IMR-90 (cell line): ENCODE results near the gene CTNS. TPM values are rescaled to one million over a fixed set of nuclear protein-coding genes. Genes with fewer than 3 reads are reported as not detected.

Experiments
- ATAC-seq: fragments of 200-7000 bp; cut with Tn5 transposase; 2 replicates; pipeline ENCODE4 v1.9.1; 2020; ENCODE audit warnings: low read depth, mild to moderate bottlenecking, moderate library complexity
- BruUV-seq: library from RNA; stranded (reverse); fragments of 400-500 nt; replicated peaks from 2 replicates; lab custom pipeline; 2021; lab: Mats Ljungman, UMichigan
- CTCF ChIA-PET: fragments of 300-600 bp; formaldehyde crosslinking; extraction: SDS; loops from one replicate; lab custom pipeline; 2021; ENCODE audit warnings: antibody characterized with exemption; lab: Yijun Ruan, JAX
- POLR2A ChIA-PET: fragments of 300-600 bp; sonication (Branson Sonifier 250); formaldehyde crosslinking; loops from one replicate; lab custom pipeline; 2022; ENCODE audit warnings: antibody characterized with exemption; ENCODE audit not compliant: unreplicated experiment; lab: Charles Lee
- DNase-seq: peaks from one replicate; pipeline ENCODE4 v3.0.0; 2013
- H2AFZ ChIP-seq: replicated peaks from 2 replicates; pipeline ENCODE3; 2013; ENCODE audit warnings: low read length, mild to moderate bottlenecking; ENCODE audit not compliant: poor library complexity
- H2AK5ac ChIP-seq: 2 replicates; pipeline ENCODE4 v1.6.1; 2013; ENCODE audit warnings: low read depth, low read length, inconsistent platforms
- H2AK9ac ChIP-seq: replicated peaks from 2 replicates; pipeline ENCODE3; 2013; ENCODE audit warnings: mild to moderate bottlenecking, low read depth, low read length, moderate library complexity; ENCODE audit not compliant: poor library complexity
- H2BK120ac ChIP-seq: 2 replicates; pipeline ENCODE4 v1.6.1; 2013; ENCODE audit warnings: low read depth, low read length, inconsistent platforms
- H2BK15ac ChIP-seq: 3 replicates; pipeline ENCODE4 v1.6.1; 2013; ENCODE audit warnings: low read depth, low read length, inconsistent platforms
- H2BK20ac ChIP-seq: 2 replicates; pipeline ENCODE4 v1.6.1; 2013; ENCODE audit warnings: low read depth, mild to moderate bottlenecking, inconsistent platforms, low read length, moderate library complexity
- H2BK5ac ChIP-seq: 2 replicates; pipeline ENCODE4 v1.6.1; 2013; ENCODE audit warnings: mild to moderate bottlenecking, low read depth, low read length, inconsistent platforms; ENCODE audit not compliant: poor library complexity, severe bottlenecking
- H3K14ac ChIP-seq: replicated peaks from 2 replicates; pipeline ENCODE4 v1.6.1; 2013; ENCODE audit warnings: low read depth, low read length, inconsistent platforms
- H3K18ac ChIP-seq: 2 replicates; pipeline ENCODE4 v1.6.1; 2013; ENCODE audit warnings: low read depth, low read length, control low read depth
- H3K23ac ChIP-seq: 2 replicates; pipeline ENCODE4 v1.6.1; 2013; ENCODE audit warnings: low read depth, low read length, inconsistent platforms
- H3K27ac ChIP-seq: 2 replicates; pipeline ENCODE4 v1.5.1; 2013; ENCODE audit warnings: mild to moderate bottlenecking, control low read depth, low read length; ENCODE audit not compliant: insufficient read depth
- H3K27me3 ChIP-seq: 2 replicates; pipeline ENCODE4 v1.6.1; 2013; ENCODE audit warnings: low read length; ENCODE audit not compliant: control insufficient read depth, insufficient read depth
- H3K36me3 ChIP-seq: 2 replicates; pipeline ENCODE4 v1.6.1; 2013; ENCODE audit warnings: low read length, mixed read lengths; ENCODE audit not compliant: control insufficient read depth, insufficient read depth
- H3K4ac ChIP-seq: 2 replicates; pipeline ENCODE4 v1.6.1; 2013; ENCODE audit warnings: low read depth, low read length, inconsistent platforms
- H3K4me1 ChIP-seq: 2 replicates; pipeline ENCODE4 v1.6.1; 2013; ENCODE audit warnings: low read length, mixed read lengths; ENCODE audit not compliant: control insufficient read depth, insufficient read depth
- H3K4me2 ChIP-seq: 2 replicates; pipeline ENCODE4 v1.6.1; 2013; ENCODE audit warnings: low read depth, mild to moderate bottlenecking, control low read depth, low read length, moderate library complexity
- H3K4me3 ChIP-seq: 2 replicates; pipeline ENCODE4 v1.5.1; 2013; ENCODE audit warnings: low read depth, mild to moderate bottlenecking, control low read depth, low read length, moderate library complexity; ENCODE audit not compliant: insufficient read depth
- H3K56ac ChIP-seq: 2 replicates; pipeline ENCODE4 v1.6.1; 2013; ENCODE audit warnings: low read length, inconsistent platforms; ENCODE audit not compliant: insufficient read depth; ENCODE audit errors: extremely low read depth
- H3K79me1 ChIP-seq, 2 experiments: 2 replicates each; pipeline ENCODE4 v1.6.1; 2013; ENCODE audit warnings: low read length in 2 of 2, inconsistent platforms in 1 of 2, low read depth in 1 of 2
- H3K9ac ChIP-seq: 2 replicates; pipeline ENCODE4 v1.6.1; 2013; ENCODE audit warnings: low read depth, low read length, control low read depth
- H3K9me1 ChIP-seq: 2 replicates; pipeline ENCODE4 v1.6.1; 2013; ENCODE audit warnings: low read length, inconsistent platforms; ENCODE audit not compliant: insufficient read depth
- H3K9me3 ChIP-seq: 2 replicates; pipeline ENCODE4 v1.6.1; 2013; ENCODE audit warnings: low read length; ENCODE audit not compliant: control insufficient read depth, insufficient read depth
- H4K20me1 ChIP-seq: 2 replicates; pipeline ENCODE4 v1.6.1; 2013; ENCODE audit warnings: low read length, inconsistent platforms; ENCODE audit not compliant: insufficient read depth
- H4K5ac ChIP-seq: 2 replicates; pipeline ENCODE4 v1.6.1; 2013; ENCODE audit warnings: mild to moderate bottlenecking, low read depth, low read length, control low read depth
- H4K8ac ChIP-seq, 2 experiments: 2 replicates each; pipeline ENCODE4 v1.6.1; 2013; ENCODE audit warnings: low read depth in 2 of 2, low read length in 2 of 2, control low read depth in 1 of 2, inconsistent platforms in 1 of 2
- H4K91ac ChIP-seq: 2 replicates; pipeline ENCODE4 v1.6.1; 2013; ENCODE audit warnings: low read depth, low read length, inconsistent platforms; ENCODE audit not compliant: insufficient read depth
- BHLHE40 ChIP-seq: fragments of 150-350 bp; IDR thresholded peaks from 2 replicates; pipeline ENCODE4 v1.6.1; 2016; ENCODE audit warnings: mild to moderate bottlenecking, low read depth, low read length
- CEBPB ChIP-seq: IDR thresholded peaks from 2 replicates; pipeline ENCODE4 v1.6.1; 2012; ENCODE audit warnings: low read depth, low read length, improper control_type of control experiment
- CHD1 ChIP-seq: IDR thresholded peaks from 2 replicates; pipeline ENCODE4 v1.6.1; 2012; ENCODE audit warnings: low read depth, low read length, improper control_type of control experiment
- ELK1 ChIP-seq: fragments of 150-350 bp; IDR thresholded peaks from 2 replicates; pipeline ENCODE4 v1.6.1; 2016; ENCODE audit warnings: low read depth, mild to moderate bottlenecking, low read length, moderate library complexity, borderline replicate concordance
- FOS ChIP-seq: fragments of 150-350 bp; IDR thresholded peaks from 2 replicates; pipeline ENCODE4 v1.6.1; 2016; ENCODE audit warnings: low read depth, low read length
- MAFK ChIP-seq: IDR thresholded peaks from 2 replicates; pipeline ENCODE4 v1.6.1; 2012; ENCODE audit warnings: low read depth, low read length, improper control_type of control experiment
- MAZ ChIP-seq: IDR thresholded peaks from 2 replicates; pipeline ENCODE4 v1.6.1; 2012; ENCODE audit warnings: low read depth, mild to moderate bottlenecking, low read length, improper control_type of control experiment, moderate library complexity, borderline replicate concordance
- NFE2L2 ChIP-seq: fragments of 150-350 bp; IDR thresholded peaks from 2 replicates; pipeline ENCODE4 v1.6.1; 2016; ENCODE audit warnings: low read depth, mild to moderate bottlenecking, low read length
- POLR2A ChIP-seq: IDR thresholded peaks from 2 replicates; pipeline ENCODE4 v1.6.1; 2012; ENCODE audit warnings: mild to moderate bottlenecking, low read depth, low read length
- RAD21 ChIP-seq: IDR thresholded peaks from 2 replicates; pipeline ENCODE4 v1.6.1; 2012; ENCODE audit warnings: low read length, improper control_type of control experiment
- RCOR1 ChIP-seq: IDR thresholded peaks from 2 replicates; pipeline ENCODE4 v1.6.1; 2012; ENCODE audit warnings: mild to moderate bottlenecking, low read length, improper control_type of control experiment; ENCODE audit not compliant: insufficient replicate concordance
- RFX5 ChIP-seq: IDR thresholded peaks from 2 replicates; pipeline ENCODE4 v1.8.0; 2012; ENCODE audit warnings: low read depth, mild to moderate bottlenecking, low read length, moderate library complexity
- SMC3 ChIP-seq: fragments of 150-350 bp; IDR thresholded peaks from 2 replicates; pipeline ENCODE4 v1.6.1; 2016; ENCODE audit warnings: low read depth, mild to moderate bottlenecking, antibody characterized with exemption, low read length, moderate library complexity
- USF2 ChIP-seq: fragments of 150-350 bp; IDR thresholded peaks from 2 replicates; pipeline ENCODE4 v1.6.1; 2017; ENCODE audit warnings: mild to moderate bottlenecking, antibody characterized with exemption, low read length, low read depth
- WGBS, 2 experiments: methylation state at CpG; one replicate each; pipeline versions ENCODE4 v1.1.5 to v1.1.7; 2013; ENCODE audit warnings: missing lambda C conversion rate in 2 of 2; ENCODE audit not compliant: insufficient read length in 1 of 2; ENCODE audit errors: extremely low coverage in 2 of 2; 5-methylcytosine and 5-hydroxymethylcytosine counted together
- dilution Hi-C: fragments of 300-500 bp; cut with HindIII; formaldehyde crosslinking; loops from one replicate; pipeline ENCODE4 v1.14.3; 2018; ENCODE audit warnings: low sequenced_read_pairs; ENCODE audit not compliant: unreplicated experiment
- in situ Hi-C: fragments of 300-500 bp; cut with MboI; formaldehyde crosslinking; loops from 3 replicates; pipeline ENCODE4 v1.14.3; 2019; ENCODE audit warnings: low sequenced_read_pairs, inconsistent platforms, mixed read lengths
- intact Hi-C: fragments of 100-400 bp; cut with micrococcal nuclease; formaldehyde crosslinking; loops from 2 replicates; pipeline ENCODE4 v1.10.0; 2022
- polyA plus RNA-seq, 3 experiments: library from polyadenylated mRNA; depleted of rRNA; stranded (reverse); fragments of >200 nt; gene quantifications; 2 replicates each; pipeline ENCODE4 v1.2.3, GENCODE V29; 2012; ENCODE audit warnings: low replicate concordance in 1 of 3
- total RNA-seq: library from RNA; depleted of rRNA; stranded (reverse); fragments of >200 nt; gene quantifications from 2 replicates; pipeline ENCODE4 v1.2.3, GENCODE V29; 2012
- TF ChIP-seq, protein P1 (sequence below): conservative IDR thresholded peaks from 2 replicates; pipeline ENCODE4 v1.5.1; 2012; ENCODE audit warnings: mild to moderate bottlenecking, low read depth, low read length, improper control_type of control experiment

The CTNS gene
- total and polyA plus RNA-seq, 2 of the 4 experiments (the other 2 are of a cell fraction), result 4.7 to 5.3 TPM

- Histone ChIP-seq H2BK5ac (no peak overlapping the region), H3K4me1 (no peaks in the 10 kb centered on the region), H4K8ac (no peak overlapping the region), H2AFZ (no peak overlapping the region), H3K79me1 (peaks cover 0 to 13% of the 10 kb centered on the region in 2 experiments; a peak in 2 of 4 replicates), H3K23ac (no peak overlapping the region), H4K20me1 (peaks cover 3% of the 10 kb centered on the region; the same call in 1 of the 2 replicates), H3K14ac (no peak overlapping the region), H3K27ac (no peak overlapping the region), H2BK15ac (no peak overlapping the region), H3K27me3 (no peaks in the 10 kb centered on the region; the same call in 1 of the 2 replicates), H2AK9ac (no peak overlapping the region), H2BK20ac (no peak overlapping the region), H3K36me3 (no peaks in the 10 kb centered on the region), H3K18ac (no peak overlapping the region), H2AK5ac (no peak overlapping the region), H2BK120ac (no peak overlapping the region), H4K5ac (no peak overlapping the region), H3K9ac (no peak overlapping the region), H3K4me2 (no peak overlapping the region), H3K9me1 (peaks cover 12% of the 10 kb centered on the region), H3K56ac (no peak overlapping the region), H3K9me3 (no peaks in the 10 kb centered on the region), H3K4ac (no peak overlapping the region), H3K4me3 (no peak overlapping the region), H4K91ac (no peak overlapping the region)
- ChIA-PET CTCF (no interaction called here), POLR2A (no interaction called here)
- TF ChIP-seq RFX5, result no peak
- TF ChIP-seq CEBPB, result no peak
- TF ChIP-seq POLR2A, result no peak
- no peak for TF ChIP-seq ELK1
- TF ChIP-seq, protein P1, sequence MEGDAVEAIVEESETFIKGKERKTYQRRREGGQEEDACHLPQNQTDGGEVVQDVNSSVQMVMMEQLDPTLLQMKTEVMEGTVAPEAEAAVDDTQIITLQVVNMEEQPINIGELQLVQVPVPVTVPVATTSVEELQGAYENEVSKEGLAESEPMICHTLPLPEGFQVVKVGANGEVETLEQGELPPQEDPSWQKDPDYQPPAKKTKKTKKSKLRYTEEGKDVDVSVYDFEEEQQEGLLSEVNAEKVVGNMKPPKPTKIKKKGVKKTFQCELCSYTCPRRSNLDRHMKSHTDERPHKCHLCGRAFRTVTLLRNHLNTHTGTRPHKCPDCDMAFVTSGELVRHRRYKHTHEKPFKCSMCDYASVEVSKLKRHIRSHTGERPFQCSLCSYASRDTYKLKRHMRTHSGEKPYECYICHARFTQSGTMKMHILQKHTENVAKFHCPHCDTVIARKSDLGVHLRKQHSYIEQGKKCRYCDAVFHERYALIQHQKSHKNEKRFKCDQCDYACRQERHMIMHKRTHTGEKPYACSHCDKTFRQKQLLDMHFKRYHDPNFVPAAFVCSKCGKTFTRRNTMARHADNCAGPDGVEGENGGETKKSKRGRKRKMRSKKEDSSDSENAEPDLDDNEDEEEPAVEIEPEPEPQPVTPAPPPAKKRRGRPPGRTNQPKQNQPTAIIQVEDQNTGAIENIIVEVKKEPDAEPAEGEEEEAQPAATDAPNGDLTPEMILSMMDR, result no peak
- TF ChIP-seq SMC3, result no peak
- TF ChIP-seq MAFK, result no peak
- no peak for TF ChIP-seq RCOR1
- TF ChIP-seq RAD21, result no peak
- TF ChIP-seq NFE2L2, result no peak
- no peak for TF ChIP-seq USF2
- TF ChIP-seq CHD1, result no peak
- no peak for TF ChIP-seq MAZ
- TF ChIP-seq FOS, result no peak
- TF ChIP-seq BHLHE40, result no peak
- DNase-seq, result no peak
- BruUV-seq, result no TSS peak
- in situ Hi-C loops (no loop called here), intact Hi-C loops (no loop called here), dilution Hi-C loops (no loop called here)
- ATAC-seq, result no peak
- 83% methylated on average over 7 of the region's 11 CpGs; no CpG with 5 or more reads in 1 of the 2 experiments for WGBS, 2 experiments
Measured at GRCh38 chr17:3675886-3676285, 39.3 kb downstream of the CTNS start.
